ENCODE data around the gene ELFN2. TPM values are rescaled to one million over a fixed set of nuclear protein-coding genes. Genes with fewer than 3 reads are reported as not detected.

ELFN2 gene
- total RNA-seq, 1 donor from 2014 or later = 0.53 TPM

DNA sequence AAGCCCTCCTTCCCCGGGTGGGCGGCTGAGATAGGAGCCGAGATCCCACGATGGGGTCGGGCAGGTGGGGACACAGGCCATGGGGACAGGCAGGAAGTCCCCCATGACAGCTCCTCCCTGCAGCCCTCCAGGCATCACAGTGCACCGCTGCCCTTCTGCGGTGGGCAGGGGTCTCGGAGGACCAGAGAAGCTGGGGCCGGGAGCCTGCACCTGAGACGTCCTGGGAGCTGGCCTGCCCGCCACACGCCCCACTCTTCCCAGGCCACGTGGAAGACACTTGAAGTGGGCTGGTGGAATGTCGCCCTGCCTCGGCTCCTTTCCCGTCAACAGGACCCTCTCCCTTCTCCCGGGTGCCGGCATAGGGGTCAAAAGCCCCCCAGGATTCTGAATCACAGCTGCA is 55.4 kb downstream of the ELFN2 start:
- TF ChIP-seq, protein P1, sequence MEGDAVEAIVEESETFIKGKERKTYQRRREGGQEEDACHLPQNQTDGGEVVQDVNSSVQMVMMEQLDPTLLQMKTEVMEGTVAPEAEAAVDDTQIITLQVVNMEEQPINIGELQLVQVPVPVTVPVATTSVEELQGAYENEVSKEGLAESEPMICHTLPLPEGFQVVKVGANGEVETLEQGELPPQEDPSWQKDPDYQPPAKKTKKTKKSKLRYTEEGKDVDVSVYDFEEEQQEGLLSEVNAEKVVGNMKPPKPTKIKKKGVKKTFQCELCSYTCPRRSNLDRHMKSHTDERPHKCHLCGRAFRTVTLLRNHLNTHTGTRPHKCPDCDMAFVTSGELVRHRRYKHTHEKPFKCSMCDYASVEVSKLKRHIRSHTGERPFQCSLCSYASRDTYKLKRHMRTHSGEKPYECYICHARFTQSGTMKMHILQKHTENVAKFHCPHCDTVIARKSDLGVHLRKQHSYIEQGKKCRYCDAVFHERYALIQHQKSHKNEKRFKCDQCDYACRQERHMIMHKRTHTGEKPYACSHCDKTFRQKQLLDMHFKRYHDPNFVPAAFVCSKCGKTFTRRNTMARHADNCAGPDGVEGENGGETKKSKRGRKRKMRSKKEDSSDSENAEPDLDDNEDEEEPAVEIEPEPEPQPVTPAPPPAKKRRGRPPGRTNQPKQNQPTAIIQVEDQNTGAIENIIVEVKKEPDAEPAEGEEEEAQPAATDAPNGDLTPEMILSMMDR (conservative IDR thresholded peaks at IDR 0.05) = no peak
- no peaks in the 10 kb centered on the region for H3K36me3 Mint-ChIP-seq
- no peak for DNase-seq (ENCODE audit: extremely low spot score, unreplicated experiment)
- no peaks in the 10 kb centered on the region for H3K9me3 Mint-ChIP-seq
- H3K4me1 Mint-ChIP-seq (ENCODE audit: unreplicated experiment) = peaks cover 9% of the 10 kb centered on the region
- H3K27ac Mint-ChIP-seq = no peak overlapping the region
- peaks cover 10% of the 10 kb centered on the region for H3K27me3 Mint-ChIP-seq
- H3K4me3 Mint-ChIP-seq = no peak overlapping the region

- no peaks in the 10 kb centered on the region for H3K36me3 Mint-ChIP-seq
These were observed 55.8 kb downstream of the ELFN2 start for GRCh38 chr22:37371491-37371890.

DNA sequence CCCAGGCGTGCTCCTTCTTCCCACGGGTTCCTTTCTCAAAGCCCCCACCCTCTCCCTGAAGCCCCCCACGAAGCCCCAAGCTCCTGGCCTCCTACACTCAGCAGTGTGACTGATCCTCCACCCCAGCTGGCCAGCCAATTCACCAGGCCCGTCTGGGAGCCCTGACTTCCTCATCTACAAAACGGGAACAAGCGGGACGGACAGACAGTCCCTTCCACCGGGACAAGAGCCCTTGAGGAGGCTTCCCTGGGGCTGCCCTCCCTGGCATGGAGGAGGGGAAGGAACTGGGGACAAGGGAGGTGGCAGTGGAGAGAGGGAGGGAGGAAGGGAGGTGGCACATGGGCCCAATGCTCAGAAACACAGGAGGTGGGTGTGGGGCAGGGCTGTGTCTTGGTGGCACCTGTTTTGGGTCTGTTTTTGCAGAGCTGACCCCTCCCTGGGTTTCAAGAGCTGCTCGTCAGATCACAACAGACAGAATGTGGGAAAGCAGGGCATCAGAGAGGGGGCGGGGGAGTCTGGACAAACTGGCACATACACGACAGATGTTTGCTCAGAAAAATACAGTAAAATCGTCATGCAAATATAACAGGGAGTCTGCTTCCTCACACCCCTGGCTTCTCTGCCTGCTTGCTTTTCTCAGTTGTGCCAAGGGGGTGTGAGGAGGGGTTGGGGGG is 56.8 kb downstream of the ELFN2 start:
- TF ChIP-seq, protein P1 (conservative IDR thresholded peaks at IDR 0.05) = no peak
- DNase-seq (ENCODE audit: extremely low spot score, unreplicated experiment) = no peak
- Mint-ChIP-seq H3K4me1 (ENCODE audit: unreplicated experiment) (peaks cover 11% of the 10 kb centered on the region), H3K9me3 (no peaks in the 10 kb centered on the region), H3K27me3 (peaks cover 7% of the 10 kb centered on the region), H3K27ac (no peak overlapping the region), H3K4me3 (no peak overlapping the region), H3K36me3 (no peaks in the 10 kb centered on the region)

More at GRCh38 chr22:37371491-37371890, 55.8 kb downstream of the ELFN2 start:
- peaks cover 8% of the 10 kb centered on the region for H3K4me1 Mint-ChIP-seq (ENCODE audit: unreplicated experiment)
- no peak overlapping the region for H3K27ac Mint-ChIP-seq
- TF ChIP-seq, protein P1 (conservative IDR thresholded peaks at IDR 0.05) = no peak
- DNase-seq (ENCODE audit: extremely low spot score, unreplicated experiment) = no peak
- H3K4me3 Mint-ChIP-seq = no peak overlapping the region
- no peaks in the 10 kb centered on the region for H3K9me3 Mint-ChIP-seq
- H3K27me3 Mint-ChIP-seq = peaks cover 7% of the 10 kb centered on the region

DNA sequence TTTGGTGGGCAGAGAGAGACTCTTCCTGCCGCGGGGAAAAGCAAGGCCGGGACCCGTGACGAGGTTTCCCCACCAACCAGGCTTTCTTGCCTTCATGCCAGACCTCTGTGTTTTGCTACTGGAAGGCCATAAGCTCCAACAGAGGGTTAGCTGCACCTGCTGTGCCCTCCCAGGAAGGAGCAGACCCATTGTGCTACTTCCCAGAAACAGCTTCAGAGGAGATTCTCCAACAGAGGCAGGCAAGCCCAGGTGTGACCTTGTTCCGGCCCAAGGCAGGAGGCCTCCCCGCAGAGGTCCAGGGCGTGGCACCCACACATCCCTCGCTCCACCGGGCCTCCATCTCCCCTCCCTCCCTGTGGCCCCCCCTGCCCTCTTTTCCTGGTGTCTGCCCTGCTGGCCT is 57.8 kb downstream of the ELFN2 start:
- Mint-ChIP-seq H3K27ac (no peak overlapping the region), H3K36me3 (no peaks in the 10 kb centered on the region), H3K9me3 (no peaks in the 10 kb centered on the region), H3K27me3 (peaks cover 7% of the 10 kb centered on the region), H3K4me1 (ENCODE audit: unreplicated experiment) (peaks cover 15% of the 10 kb centered on the region), H3K4me3 (no peak overlapping the region)
- no peak for DNase-seq (ENCODE audit: extremely low spot score, unreplicated experiment)
- TF ChIP-seq, protein P1 (conservative IDR thresholded peaks at IDR 0.05) = no peak

GRCh38 chr22:37368058-37368457 is 59.2 kb downstream of the ELFN2 start:
- peaks cover 4% of the 10 kb centered on the region for H3K27me3 Mint-ChIP-seq
- no peak overlapping the region for H3K27ac Mint-ChIP-seq
- no peak overlapping the region for H3K4me3 Mint-ChIP-seq
- no peaks in the 10 kb centered on the region for H3K36me3 Mint-ChIP-seq
- H3K9me3 Mint-ChIP-seq = no peaks in the 10 kb centered on the region
- no peak for DNase-seq (ENCODE audit: extremely low spot score, unreplicated experiment)
- TF ChIP-seq, protein P1 (conservative IDR thresholded peaks at IDR 0.05) = no peak
- peaks cover 21% of the 10 kb centered on the region for H3K4me1 Mint-ChIP-seq (ENCODE audit: unreplicated experiment)

All from type B pancreatic cell (in vitro differentiated cells).